Astrocyte (in vitro differentiated cells and primary cell): ENCODE results near the gene SMOC2. TPM values are rescaled to one million over a fixed set of nuclear protein-coding genes. Genes with fewer than 3 reads are reported as not detected.

Experiments used
- DNase-seq: peaks from one replicate; pipeline ENCODE4 v3.0.0-alpha.2; 2010; ENCODE audit warnings: low read depth
- FAIRE-seq: peaks from 2 replicates; lab custom pipeline; 2011; peaks lifted over from hg19 to GRCh38; lab: Jason Lieb, UNC
- H2AFZ ChIP-seq: 2 replicates; pipeline ENCODE4 v1.6.0; 2012; ENCODE audit warnings: low read depth, low read length, inconsistent platforms
- H3K27ac ChIP-seq: 2 replicates; pipeline ENCODE4 v1.5.1; 2011; ENCODE audit warnings: low read depth, low read length, inconsistent platforms
- H3K27me3 ChIP-seq: 2 replicates; pipeline ENCODE4 v1.6.0; 2011; ENCODE audit warnings: low read length, inconsistent platforms; ENCODE audit not compliant: insufficient read depth
- H3K36me3 ChIP-seq: 2 replicates; pipeline ENCODE4 v1.5.1; 2011; ENCODE audit warnings: low read length, inconsistent platforms; ENCODE audit not compliant: insufficient read depth
- H3K4me1 ChIP-seq: 2 replicates; pipeline ENCODE4 v1.5.1; 2011; ENCODE audit warnings: low read length, inconsistent platforms; ENCODE audit not compliant: insufficient read depth
- H3K4me2 ChIP-seq: 2 replicates; pipeline ENCODE4 v1.6.0; 2012; ENCODE audit warnings: low read length, inconsistent platforms
- H3K4me3 ChIP-seq: 2 replicates; pipeline ENCODE4 v1.5.1; 2011; ENCODE audit warnings: low read depth, mild to moderate bottlenecking, low read length, inconsistent platforms; ENCODE audit not compliant: insufficient read depth
- H3K79me2 ChIP-seq: 2 replicates; pipeline ENCODE4 v1.6.0; 2012; ENCODE audit warnings: mild to moderate bottlenecking, low read length, inconsistent platforms; ENCODE audit not compliant: insufficient read depth
- H3K9ac ChIP-seq: 2 replicates; pipeline ENCODE4 v1.6.0; 2012; ENCODE audit warnings: mild to moderate bottlenecking, low read length, inconsistent platforms
- H3K9me3 ChIP-seq: 2 replicates; pipeline ENCODE4 v1.5.1; 2012; ENCODE audit warnings: low read depth, mild to moderate bottlenecking, low read length, inconsistent platforms; ENCODE audit not compliant: insufficient read depth
- H4K20me1 ChIP-seq: 2 replicates; pipeline ENCODE4 v1.6.0; 2012; ENCODE audit warnings: low read length, inconsistent platforms; ENCODE audit not compliant: insufficient read depth
- H3K27ac Mint-ChIP-seq: one replicate; pipeline ENCODE4 v1.8.0; 2021; ENCODE audit warnings: mild to moderate bottlenecking, mixed read lengths; ENCODE audit not compliant: unreplicated experiment
- H3K27me3 Mint-ChIP-seq: one replicate; pipeline ENCODE4 v1.8.0; 2021; ENCODE audit warnings: low read depth, mixed read lengths; ENCODE audit not compliant: unreplicated experiment
- H3K36me3 Mint-ChIP-seq: one replicate; pipeline ENCODE4 v1.8.0; 2021; ENCODE audit warnings: low read depth, mixed read lengths; ENCODE audit not compliant: unreplicated experiment
- H3K4me1 Mint-ChIP-seq: one replicate; pipeline ENCODE4 v1.8.0; 2021; ENCODE audit warnings: low read depth, mixed read lengths; ENCODE audit not compliant: unreplicated experiment
- H3K4me3 Mint-ChIP-seq: one replicate; pipeline ENCODE4 v1.8.0; 2021; ENCODE audit warnings: mild to moderate bottlenecking, moderate library complexity, mixed read lengths; ENCODE audit not compliant: unreplicated experiment
- H3K9me3 Mint-ChIP-seq: one replicate; pipeline ENCODE4 v1.8.0; 2021; ENCODE audit warnings: mild to moderate bottlenecking, mixed read lengths; ENCODE audit not compliant: unreplicated experiment
- EZH2 ChIP-seq: IDR thresholded peaks from 2 replicates; pipeline ENCODE4 v1.6.1; 2012; ENCODE audit warnings: mild to moderate bottlenecking, low read length, inconsistent platforms; ENCODE audit not compliant: insufficient read depth
- total RNA-seq: library from RNA; stranded (reverse); gene quantifications from 2 replicates; pipeline ENCODE4 v1.2.1, GENCODE V29; 2021
- TF ChIP-seq, protein P1 (sequence below): IDR thresholded peaks from 2 replicates; pipeline ENCODE4 v1.5.1; 2011; ENCODE audit warnings: low read depth, mild to moderate bottlenecking, inconsistent platforms, low read length, moderate library complexity; ENCODE audit not compliant: insufficient read depth

The SMOC2 gene
- total RNA-seq, 1 donor from 2014 or later, result 0.93 TPM

DNA sequence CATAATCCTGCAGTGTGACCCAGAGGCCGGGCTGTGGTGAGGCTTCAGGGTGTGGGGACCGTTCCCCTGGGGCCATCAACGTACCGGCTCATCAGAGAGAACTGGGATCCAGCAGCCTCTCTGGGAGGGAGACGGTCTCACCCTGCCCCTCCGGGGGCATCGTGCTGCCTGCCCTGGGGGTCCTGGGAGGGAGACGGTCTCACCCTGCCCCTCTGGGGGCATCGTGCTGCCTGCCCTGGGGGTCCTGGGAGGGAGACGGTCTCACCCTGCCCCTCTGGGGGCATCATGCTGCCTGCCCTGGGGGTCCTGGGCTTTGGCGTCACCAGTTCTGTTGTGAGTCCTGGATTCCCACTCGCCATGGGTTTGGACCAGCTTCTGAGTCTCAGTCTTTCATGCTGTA is 17.1 kb downstream of the SMOC2 start:
- Histone ChIP-seq H3K9ac (no peak overlapping the region), H3K9me3 (no peaks in the 10 kb centered on the region), H3K4me1 (no peaks in the 10 kb centered on the region), H3K27me3 (no peaks in the 10 kb centered on the region), H3K27ac (no peak overlapping the region), H3K36me3 (no peaks in the 10 kb centered on the region), H3K79me2 (no peaks in the 10 kb centered on the region), H3K4me3 (no peak overlapping the region), H3K4me2 (no peak overlapping the region), H2AFZ (no peak overlapping the region), H4K20me1 (no peaks in the 10 kb centered on the region)
- Mint-ChIP-seq H3K9me3 (no peaks in the 10 kb centered on the region), H3K4me3 (no peak overlapping the region), H3K36me3 (no peaks in the 10 kb centered on the region), H3K27me3 (peaks cover 39% of the 10 kb centered on the region), H3K4me1 (peaks cover 6% of the 10 kb centered on the region), H3K27ac (no peak overlapping the region)
- TF ChIP-seq, protein P1, sequence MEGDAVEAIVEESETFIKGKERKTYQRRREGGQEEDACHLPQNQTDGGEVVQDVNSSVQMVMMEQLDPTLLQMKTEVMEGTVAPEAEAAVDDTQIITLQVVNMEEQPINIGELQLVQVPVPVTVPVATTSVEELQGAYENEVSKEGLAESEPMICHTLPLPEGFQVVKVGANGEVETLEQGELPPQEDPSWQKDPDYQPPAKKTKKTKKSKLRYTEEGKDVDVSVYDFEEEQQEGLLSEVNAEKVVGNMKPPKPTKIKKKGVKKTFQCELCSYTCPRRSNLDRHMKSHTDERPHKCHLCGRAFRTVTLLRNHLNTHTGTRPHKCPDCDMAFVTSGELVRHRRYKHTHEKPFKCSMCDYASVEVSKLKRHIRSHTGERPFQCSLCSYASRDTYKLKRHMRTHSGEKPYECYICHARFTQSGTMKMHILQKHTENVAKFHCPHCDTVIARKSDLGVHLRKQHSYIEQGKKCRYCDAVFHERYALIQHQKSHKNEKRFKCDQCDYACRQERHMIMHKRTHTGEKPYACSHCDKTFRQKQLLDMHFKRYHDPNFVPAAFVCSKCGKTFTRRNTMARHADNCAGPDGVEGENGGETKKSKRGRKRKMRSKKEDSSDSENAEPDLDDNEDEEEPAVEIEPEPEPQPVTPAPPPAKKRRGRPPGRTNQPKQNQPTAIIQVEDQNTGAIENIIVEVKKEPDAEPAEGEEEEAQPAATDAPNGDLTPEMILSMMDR, result no peak
- no peak for TF ChIP-seq EZH2
- FAIRE-seq, result no peak
- DNase-seq, result no peak

DNA sequence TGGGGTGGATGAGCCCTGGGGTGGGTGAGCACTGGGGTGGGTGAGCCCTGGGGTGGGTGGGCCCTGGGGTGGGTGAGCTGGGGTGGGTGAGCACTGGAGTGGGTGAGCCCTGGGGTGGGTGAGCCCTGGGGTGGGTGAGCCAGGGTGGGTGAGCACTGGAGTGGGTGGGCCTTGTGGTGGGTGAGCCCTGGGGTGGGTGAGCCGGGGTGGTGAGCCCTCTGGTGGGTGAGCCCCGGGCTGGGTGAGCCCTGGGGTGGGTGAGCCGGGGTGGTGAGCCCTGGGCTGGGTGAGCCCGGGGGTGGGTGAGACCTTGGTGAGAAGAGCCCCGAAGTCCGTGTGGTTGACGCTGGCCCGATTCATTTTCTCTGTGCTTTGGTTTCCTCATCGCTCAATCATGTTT is 18.6 kb downstream of the SMOC2 start:
- Mint-ChIP-seq H3K36me3 (no peaks in the 10 kb centered on the region), H3K9me3 (no peaks in the 10 kb centered on the region), H3K27ac (no peak overlapping the region), H3K27me3 (peaks cover 32% of the 10 kb centered on the region), H3K4me3 (no peak overlapping the region), H3K4me1 (peaks cover 3% of the 10 kb centered on the region)
- Histone ChIP-seq H3K4me3 (no peak overlapping the region), H2AFZ (no peak overlapping the region), H3K79me2 (no peaks in the 10 kb centered on the region), H3K9me3 (no peaks in the 10 kb centered on the region), H3K4me2 (no peak overlapping the region), H3K27me3 (no peaks in the 10 kb centered on the region), H3K4me1 (no peaks in the 10 kb centered on the region), H3K9ac (no peak overlapping the region), H3K36me3 (no peaks in the 10 kb centered on the region), H3K27ac (no peak overlapping the region), H4K20me1 (no peaks in the 10 kb centered on the region)
- no peak for FAIRE-seq
- DNase-seq, result no peak
- TF ChIP-seq EZH2, result no peak
- TF ChIP-seq, protein P1, result no peak

DNA sequence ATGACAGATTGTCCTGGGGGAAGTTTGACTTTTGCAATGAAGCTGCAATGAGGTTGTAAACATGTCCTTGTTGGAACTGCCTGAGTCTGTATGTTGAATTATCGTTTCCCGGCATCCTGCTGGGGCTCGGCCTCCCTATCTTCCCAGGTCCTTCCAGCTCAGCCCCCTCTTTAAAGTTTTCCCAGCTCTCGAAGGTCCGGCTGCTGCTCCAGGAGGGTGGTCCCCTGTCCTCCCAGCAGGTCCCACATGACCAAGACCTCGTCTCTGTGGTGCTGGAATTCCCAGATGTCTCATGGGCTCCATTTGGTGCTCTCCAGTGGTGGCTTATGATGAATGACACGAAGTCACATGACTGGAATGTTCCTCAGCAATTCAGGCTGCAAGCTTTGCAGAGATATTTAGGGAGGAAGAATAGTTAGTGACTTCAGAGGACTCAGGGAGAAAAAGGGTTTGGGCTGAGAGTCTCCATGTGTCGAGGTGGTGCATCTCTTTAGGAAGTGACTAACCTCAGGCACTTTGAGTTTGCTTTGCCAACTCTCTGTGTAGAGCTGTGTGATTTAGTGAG is 21.4 kb downstream of the SMOC2 start:
- Mint-ChIP-seq H3K4me3 (no peak overlapping the region), H3K36me3 (no peaks in the 10 kb centered on the region), H3K9me3 (no peaks in the 10 kb centered on the region), H3K4me1 (no peaks in the 10 kb centered on the region), H3K27me3 (peaks cover 31% of the 10 kb centered on the region), H3K27ac (no peak overlapping the region)
- Histone ChIP-seq H4K20me1 (no peaks in the 10 kb centered on the region), H3K9me3 (no peaks in the 10 kb centered on the region), H3K79me2 (no peaks in the 10 kb centered on the region), H3K36me3 (no peaks in the 10 kb centered on the region), H3K27me3 (no peaks in the 10 kb centered on the region), H3K4me2 (no peak overlapping the region), H3K27ac (no peak overlapping the region), H3K4me1 (no peaks in the 10 kb centered on the region), H2AFZ (no peak overlapping the region), H3K4me3 (no peak overlapping the region), H3K9ac (no peak overlapping the region)
- DNase-seq, result no peak
- no peak for TF ChIP-seq EZH2
- TF ChIP-seq, protein P1, result no peak
- no peak for FAIRE-seq
